Measurements from ENCODE around the gene NADK.

Gene NADK

DNA sequence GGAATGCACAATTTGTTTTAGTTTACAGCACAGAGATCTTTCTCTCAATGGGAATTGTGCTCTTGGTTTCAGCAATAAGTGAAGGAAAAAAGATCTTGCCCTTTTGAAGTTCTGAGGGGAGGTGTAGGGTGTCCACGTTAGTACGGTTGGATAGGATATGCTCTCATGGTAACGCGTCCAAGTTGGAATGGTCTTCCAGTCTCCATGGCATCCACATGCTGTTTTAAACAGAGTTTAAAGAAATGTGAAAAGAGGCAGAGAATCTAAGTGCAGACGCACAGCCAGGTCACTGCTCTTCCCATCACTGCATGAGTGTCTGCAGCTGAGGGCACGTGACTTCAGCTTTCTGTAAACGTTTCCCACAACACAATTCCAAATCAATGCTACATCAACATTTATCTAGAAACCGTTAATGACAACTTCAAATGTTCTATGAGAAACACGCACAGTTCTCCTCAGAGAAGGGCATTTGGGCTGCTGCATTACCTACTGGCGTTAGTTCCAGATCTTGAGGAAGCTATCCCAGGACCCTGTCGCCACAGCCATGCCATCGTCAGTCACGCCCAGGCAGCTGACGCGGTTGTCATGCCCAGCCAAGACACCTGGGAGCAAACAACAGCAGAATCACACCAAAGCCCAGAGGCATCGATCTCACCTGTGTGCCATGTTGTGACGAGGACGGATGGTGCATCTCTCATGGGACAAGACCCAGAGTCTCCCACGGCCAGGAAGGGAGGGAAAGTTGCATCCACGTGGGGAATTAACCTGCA is 8.8 kb upstream of the NADK start:
- DNase-seq (ENCODE audit: low read depth, low spot score), result no peak

DNA sequence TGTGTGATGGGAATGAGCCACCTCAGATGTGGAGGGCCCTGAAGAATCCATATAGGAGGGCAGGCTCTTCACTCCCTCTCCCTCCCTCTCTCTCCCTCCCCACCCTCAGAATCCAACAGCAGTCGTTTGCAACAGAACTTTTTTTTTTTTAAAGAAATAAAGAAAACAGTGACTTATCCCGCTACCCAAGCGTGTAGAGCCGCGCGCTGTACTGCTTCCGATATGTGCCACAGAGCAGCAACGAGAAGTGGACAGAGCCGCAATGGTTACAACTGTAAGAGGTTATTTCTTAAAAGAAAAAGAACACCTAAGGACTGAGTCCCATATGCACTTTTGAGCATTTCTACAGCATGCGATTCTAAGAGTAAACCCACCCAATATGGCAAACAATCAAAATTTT is 7.4 kb upstream of the NADK start:
- DNase-seq (ENCODE audit: low read depth, low spot score), result no peak

DNA sequence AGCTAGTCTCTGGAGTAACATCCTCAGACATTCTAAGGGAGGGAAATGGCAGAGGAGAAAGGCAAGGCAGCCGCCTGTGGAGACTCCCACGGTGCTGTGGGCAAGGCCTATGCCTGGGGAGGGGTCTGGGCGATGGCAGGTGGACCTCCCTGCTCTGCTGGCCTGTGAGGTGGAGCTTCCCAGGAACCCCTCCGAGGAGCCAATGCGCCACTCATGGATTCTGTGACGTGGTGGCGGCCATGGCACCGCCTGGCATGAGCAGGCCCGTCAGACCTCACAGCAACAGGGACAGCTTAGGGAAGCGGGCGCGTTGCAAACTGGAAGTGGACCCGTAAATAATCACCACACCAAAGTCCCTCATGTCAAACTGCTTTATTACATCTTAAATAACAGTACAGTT is 6.7 kb upstream of the NADK start:
- DNase-seq (ENCODE audit: low read depth, low spot score), result no peak

DNA sequence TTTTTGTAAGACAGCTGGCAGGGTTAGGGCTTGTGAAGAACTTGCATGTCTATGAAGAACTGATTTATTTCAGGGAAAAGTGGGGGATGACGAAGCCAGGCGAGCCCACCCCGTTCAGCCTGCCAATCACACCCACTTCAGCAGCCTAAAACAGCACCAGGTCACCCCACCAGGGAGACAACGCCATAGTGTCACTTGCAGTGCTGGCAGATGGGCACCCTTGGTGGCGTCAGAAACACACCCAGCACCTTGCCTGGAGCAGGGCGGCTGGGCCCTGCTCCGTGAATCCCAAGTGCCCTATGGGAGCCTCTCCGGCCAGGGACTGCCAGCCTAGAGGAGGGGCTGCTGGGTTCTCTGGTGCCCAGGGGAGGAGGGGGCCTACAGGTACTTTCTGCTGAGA is 5.0 kb upstream of the NADK start:
- no peak for DNase-seq (ENCODE audit: low read depth, low spot score)

DNA sequence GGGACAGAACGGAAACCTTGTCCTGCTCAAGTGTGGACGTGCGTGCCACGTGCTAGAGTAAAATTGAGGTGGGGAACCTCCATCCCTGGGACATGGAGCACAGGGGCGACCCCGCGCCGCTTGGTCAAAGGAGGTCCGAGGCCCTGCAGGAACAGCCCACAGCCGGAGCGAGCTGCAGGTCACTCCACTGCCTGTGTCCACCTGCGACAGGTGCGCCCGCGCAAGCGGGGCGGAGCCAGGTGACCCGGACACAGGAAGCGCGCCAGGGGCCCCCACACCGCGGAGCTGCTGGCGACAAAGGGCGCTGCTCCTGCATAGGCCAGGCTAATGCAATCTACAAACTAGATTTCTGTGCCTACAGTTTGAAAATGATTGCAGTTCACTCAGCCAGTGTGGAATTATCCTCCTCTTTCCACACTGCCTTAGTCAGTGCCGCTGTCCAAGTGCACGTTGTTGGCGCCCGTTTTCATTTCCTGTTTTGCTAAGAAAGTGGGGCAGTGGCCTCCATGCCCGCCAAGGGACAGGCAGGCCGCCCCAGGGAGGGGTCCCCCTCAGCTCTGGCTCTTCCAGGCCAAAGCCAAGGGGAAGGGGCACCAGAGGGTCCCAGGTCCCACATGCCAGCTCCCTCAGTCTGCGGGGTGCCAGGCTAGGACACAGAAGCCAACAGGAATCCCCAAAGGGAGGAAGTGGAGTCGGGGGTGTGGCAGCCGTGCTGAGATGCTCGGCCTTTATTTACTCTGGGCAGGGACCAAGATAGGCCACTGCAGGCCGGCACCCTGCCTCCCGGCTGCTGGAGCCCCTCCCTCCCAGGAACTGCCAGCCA is 4.3 kb upstream of the NADK start:
- DNase-seq (ENCODE audit: low read depth, low spot score), result no peak

DNA sequence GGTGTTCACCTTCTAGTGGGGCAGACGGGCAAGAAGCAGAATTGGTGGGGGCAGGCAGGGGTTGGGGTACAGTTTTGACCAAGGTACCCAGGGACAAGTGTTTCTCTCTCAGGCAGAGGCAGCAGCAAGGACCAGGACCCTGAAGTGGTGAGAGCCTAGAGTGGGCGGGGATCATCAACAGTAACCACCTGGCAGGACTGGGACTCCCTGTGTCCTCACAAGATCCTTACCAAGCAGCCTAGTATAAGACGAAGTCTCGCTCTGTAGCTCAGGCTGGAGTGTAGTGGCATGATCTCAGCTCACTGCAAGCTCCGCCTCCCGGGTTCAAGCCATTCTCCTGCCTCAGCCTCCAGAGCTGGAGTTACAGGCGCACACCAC is 3.2 kb upstream of the NADK start:
- no peak for DNase-seq (ENCODE audit: low read depth, low spot score)

DNA sequence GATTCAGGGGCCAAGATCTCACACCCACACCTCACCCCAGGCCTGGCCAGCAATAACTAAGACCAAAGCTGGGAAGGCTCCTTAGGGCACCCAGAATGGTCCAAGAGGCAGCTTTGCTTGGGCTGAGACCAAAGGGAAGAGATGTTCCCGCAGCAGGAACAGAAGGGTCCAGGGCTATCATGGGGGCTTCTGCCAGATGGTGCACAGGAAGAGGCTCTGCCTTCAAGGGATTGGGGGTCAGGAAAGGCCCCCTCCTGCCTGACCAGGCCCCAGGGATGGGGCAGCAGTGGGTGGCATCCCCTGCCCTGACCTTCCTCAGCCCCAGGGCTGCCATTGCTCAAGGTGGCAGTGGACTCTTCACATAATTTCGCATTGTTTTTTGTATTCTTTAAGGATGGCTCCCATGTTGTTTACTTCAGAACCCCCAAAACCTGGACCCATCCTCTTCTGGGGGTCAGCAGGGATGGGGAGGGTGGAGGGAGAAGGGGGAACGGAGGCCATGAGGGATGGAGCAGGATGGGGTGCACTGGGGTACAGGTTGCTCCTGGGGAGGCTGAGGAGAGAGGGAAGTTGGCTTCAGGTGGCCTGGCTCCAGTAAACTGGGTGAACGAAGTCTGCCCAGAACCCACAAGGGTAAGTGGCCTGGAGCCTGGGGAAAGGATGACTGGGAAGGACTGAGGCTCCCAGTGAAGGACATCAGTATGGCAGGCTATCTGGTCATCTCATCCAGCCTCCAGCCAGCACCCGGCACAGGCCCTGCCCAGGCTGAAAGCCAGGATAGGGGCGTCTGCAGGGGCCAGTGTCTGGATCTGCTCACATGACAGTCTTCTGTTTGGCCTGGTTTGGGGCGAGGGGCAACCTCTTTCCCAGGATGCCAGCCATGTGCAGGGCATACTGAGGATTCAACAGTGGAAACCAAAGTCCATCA is 2.6 kb upstream of the NADK start:
- no peak for DNase-seq (ENCODE audit: low read depth, low spot score)

DNA sequence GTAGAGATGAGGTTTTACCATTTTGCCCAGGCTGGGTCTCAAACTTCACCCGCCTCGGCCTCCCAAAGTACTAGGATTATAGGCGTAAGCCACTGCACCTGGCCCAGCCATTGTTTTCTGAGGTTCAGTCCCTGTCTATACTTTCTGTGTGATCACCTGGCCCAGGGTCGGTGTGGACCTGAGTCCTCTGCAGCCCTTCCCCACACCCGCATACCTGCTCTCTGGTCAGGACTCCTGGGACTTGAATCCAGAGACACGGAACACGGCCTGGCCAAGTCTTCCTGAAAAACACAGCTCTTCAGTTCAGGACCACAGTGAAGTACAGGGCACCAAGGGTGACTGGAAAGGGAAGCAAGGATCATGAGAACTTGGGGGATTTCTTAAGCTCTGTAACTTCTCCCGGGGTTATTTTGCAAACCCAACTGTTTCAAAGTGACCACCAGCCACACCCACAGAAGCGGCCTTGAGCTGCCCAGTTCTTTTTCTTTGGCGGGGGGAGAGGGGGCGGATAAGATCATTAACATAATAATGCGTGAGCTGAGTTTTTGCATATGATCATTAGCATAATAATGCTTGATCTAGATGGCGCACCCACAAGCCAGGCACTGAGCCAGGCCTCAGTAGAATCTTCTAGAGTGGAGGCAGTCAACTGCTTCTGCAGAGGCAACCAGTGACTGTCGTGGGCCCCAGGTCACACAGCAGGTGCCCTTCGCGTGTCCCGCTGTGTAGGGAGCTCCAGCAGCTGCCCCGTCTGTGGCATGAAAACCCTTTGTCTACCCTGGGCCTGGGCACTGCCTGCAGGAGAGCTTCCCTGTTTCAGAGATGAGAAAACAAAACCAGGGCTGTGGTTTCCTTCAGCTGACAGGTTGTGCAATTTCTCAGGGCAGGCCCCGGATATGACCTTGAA is 1.7 kb upstream of the NADK start:
- DNase-seq (ENCODE audit: low read depth, low spot score), result no peak

DNA sequence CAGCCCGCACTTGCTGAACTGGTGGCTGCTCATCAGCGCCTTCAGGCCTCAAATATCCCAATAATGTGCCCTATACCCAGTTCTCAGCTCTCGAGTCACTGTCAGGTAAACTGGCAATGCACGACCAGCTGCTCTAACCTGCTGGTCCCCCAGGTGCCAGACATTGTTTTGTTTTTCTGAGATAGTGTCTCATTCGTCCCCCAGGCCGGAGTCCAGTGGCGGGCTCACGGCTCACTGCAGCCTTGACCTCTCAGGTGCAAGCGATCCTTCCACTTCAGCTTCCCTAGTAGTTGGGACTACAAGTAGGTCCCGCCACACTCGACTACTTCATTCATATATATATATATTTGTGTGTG is 1.0 kb upstream of the NADK start:
- DNase-seq (ENCODE audit: low read depth, low spot score), result no peak

DNA sequence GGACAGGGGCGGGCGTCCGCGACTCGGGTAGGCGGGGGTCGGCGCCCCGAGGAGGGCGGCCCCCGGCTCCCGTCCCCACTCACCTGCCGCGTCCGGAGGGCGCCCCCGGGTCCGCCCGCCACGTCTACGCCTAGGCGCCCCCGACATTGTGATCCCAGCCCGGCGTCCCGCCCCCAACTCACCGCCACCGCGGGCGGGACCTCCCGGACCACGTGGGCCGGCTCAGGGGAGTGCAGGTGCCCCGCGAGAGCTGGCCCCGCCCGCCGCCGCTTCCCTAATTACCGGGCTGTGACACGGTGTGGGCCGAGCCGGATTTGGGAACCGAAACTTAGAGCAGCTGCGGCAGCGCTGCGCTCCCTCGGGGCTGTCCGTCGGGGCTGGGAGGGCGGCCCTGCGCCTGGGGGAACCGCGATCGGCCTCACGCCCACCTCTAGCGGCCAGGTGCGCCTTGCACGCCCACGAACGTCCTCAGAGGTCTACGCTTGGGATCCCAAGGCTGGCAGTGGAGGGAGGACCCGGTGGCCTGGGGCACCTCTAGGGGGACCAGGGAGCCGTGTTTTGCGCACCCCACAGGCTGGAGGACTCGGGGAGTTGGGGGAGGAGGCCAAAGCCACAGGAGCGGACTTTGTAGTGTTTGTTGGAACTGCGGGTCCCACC is 521 bp upstream of the NADK start:
- DNase-seq (ENCODE audit: low read depth, low spot score), result no peak

DNA sequence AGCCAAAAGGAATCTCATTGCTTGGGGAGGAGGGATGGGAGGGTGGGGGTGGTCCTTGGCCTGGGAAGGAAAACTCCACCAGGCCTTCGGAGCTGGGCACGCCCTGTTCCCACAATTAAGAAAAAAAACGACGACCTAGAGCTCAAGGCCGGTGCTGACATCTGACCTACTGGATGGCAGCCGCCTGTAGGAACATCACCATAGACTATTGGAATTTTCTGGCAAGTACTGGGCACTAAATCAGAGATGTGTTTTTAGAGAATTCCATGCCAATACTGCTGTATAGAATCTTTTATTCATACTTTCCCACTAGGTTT is 729 bp downstream of the NADK start:
- no peak for DNase-seq (ENCODE audit: low read depth, low spot score)

DNA sequence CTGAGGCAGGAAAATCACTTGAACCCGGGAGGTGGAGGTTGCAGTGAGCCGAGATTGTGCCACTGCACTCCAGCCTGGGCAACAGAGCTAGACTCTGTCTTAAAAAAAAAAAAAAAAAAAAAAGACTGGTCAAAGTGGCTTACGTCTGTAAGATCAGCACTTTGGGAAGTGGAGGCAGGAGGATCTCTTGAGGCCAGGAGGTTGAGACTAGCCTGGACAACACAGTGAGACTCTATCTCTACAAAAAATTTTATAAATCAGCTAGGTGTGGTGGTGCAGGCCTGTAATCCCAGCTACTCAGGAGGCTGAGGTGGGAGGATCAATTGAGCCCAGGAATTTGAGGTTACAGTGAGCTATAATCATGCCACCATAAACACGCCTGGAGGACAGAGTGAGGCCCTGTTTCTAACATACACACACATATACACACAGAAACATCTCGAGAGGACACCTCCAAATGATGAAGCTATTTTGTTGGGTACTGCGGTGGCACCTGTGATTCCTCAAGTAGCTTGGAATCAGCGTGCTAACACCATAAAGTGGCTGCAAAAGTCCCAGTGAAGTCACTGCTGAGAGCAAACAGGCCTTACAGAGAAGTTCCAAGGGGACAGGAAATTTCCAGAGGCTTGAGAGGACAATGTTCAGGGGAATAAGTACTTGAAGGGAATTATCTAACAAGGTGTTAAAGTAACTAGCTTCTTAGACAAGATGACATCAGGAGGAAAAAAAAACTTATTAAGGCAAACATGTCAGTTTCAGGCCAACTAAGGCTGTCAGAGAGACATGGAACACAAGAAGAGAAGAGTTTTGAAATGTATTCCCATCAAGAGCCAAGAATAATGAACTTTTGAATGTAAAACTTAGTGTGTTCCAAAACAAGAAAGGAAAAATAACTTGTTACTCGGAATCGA is 1.3 kb downstream of the NADK start:
- DNase-seq (ENCODE audit: low read depth, low spot score), result no peak

DNA sequence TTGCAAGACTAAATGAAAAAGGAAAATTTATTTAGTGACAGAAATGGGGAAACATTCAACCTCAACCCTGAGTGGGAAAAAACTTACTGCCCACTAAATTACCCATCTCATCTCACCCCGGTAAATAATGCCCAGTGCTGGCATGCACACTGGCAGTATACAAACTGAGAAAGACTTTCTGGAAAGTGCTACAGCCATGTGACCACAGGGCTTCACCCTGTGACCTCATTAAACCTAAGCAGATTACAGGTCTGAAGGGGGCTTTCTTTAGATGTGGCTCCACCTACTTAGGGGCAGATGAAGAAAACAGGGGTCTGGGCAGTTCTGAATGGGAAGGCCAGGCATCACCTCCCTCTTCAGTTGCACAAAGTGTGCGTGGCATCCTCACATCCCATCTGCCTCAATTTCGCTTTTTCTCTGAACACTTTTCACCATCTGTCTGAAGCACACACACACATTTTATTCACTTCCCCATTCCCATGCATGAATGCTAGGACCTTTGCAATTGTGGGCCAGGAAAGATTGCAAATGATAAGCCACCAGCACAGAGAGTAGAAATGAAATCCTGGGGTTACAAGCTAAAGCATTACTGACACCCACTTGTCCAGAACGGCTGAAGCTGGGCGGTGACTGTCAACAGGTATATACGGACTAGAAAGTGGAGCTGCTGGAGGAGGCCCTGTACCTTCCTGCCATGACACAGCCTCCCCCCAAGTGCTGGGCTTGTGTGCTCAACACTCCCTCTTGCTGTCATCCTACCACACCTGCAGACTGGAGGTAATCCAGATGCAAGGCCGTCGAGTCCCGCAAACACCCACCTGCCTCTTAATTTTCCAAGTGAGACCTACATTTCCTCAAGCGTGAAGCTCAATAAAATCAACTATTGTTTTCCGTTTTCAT is 2.7 kb downstream of the NADK start:
- DNase-seq (ENCODE audit: low read depth, low spot score), result no peak

DNA sequence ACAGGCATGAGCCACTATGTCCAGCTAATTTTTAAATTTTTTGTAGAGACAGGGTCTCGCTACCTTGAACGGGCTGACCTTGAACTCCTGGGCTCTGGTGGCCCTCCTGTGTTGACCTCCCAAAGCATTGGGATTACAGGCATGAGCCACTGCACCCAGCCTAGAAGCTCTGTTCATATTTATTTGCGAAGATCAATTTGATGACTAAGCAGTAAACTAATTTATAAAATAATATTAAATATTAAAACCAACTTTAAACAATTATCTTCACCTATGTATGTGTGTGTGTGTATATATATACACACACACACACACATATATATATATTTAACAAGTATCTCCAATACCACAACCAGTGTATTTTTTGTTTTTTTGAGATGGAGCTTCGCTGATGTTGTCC is 4.4 kb downstream of the NADK start:
- DNase-seq (ENCODE audit: low read depth, low spot score), result no peak

DNA sequence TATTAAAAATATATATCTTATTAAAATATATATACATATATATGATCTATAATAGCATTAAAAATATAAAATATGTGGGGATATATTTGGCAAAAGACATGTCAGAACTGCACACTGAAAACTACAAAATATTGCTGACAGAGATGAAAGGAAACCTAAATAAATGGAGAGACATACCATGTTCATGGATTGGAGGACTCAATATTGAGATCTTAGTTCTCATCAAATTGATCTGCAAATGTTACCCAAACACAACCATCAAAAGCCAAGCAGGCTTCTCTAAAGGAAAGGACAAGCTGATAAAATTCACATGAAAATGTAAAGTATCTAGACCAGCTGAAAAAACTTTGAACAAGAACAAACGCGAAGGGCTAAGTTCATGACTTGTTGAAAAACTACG is 7.2 kb downstream of the NADK start:
- no peak for DNase-seq (ENCODE audit: low read depth, low spot score)

DNA sequence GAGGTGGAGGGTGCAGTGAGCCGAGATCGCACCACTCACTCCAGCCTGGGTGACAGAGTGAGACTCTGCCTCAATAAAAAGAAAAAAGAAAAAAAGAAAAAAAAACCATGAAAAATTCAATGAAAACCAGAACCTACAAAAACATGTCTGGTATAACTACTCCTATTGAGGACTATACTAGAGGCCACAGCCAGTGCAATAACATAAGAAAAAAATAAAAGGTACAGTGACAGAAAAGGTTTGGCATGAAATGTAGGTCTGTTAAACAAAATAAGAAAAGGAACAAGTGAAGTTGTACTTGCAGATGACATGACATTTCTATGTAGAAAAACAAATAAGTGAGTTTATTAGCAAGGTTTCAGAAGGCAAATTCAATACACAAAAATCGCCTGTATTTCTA is 8.2 kb downstream of the NADK start:
- DNase-seq (ENCODE audit: low read depth, low spot score), result no peak

DNA sequence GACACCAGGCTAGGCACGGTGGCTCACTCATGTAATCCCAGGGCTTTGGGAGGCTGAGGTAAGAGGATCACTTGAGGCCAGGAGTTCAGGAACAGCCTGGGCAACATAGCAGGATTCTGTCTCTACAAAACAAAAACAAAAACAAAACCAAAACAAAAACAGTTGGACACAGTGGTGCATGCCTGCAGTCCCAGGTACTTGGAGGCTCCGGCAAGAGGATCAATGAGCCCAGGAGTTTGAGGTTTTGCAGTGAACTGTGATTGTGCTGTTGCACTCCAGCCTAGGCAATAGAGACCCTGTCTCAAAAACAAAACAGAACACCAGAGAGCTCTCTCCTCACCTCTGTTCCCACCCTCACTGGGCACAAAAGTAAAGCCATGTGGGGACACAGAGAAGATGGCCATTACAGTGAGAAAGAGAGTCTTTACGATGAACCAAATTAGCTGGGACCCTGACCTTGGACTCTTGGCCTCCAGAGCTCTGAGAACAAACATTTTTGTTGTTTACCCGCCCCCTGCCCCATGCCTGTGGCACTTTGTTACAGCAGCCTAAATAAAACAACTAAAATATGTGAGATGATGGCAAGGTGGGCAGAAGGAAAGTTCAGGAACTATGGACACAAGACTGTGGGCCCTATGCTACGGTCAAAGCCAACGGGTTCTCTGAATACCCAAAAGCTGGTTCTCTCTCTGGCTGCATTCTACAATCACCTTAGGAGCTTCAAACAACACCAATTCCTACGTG is 9.8 kb downstream of the NADK start:
- DNase-seq (ENCODE audit: low read depth, low spot score), result no peak

DNA sequence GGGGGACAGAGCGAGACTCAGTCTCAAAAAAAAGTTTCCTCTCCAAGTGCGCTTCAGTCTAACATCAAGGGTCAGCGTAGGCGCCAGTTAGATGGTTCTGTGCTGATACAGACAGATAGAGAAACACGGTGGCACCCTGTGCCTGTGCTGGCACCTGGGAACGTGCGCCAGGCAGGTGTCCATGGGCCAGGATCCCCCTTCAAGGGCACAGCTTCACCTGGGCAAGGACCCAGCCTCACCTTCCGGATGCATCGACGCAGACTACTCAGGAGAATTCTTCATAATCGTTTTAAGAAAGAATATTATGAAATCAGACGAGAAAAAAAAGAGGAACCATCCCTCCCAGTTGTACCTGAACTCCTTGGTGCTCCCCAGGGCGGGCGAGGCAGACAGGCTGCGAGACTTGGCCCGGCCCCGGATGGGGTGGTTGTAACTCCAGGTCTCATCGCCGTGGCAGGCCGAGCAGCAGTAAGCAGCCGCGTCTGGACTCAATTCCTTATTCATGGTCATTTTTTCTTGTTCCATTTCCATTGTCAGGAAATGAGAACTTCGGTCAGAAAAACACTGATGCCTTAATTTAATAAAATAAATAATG is 13.3 kb downstream of the NADK start:
- no peak for DNase-seq (ENCODE audit: low read depth, low spot score)
